IPS-18a (cell line): ENCODE data around the gene AAK1.

ENCODE experiments used
- H3K27ac ChIP-seq: one replicate; pipeline ENCODE4 v1.5.1; 2013; ENCODE audit warnings: low read length
- H3K27me3 ChIP-seq: one replicate; pipeline ENCODE4 v1.6.1; 2013; ENCODE audit warnings: mild to moderate bottlenecking, low read length; ENCODE audit not compliant: control insufficient read depth, insufficient read depth
- H3K36me3 ChIP-seq: one replicate; pipeline ENCODE4 v1.6.1; 2013; ENCODE audit warnings: low read depth, low read length; ENCODE audit not compliant: control insufficient read depth
- H3K4me1 ChIP-seq: one replicate; pipeline ENCODE4 v1.6.1; 2013; ENCODE audit warnings: low read depth, low read length; ENCODE audit not compliant: control insufficient read depth
- H3K4me3 ChIP-seq: one replicate; pipeline ENCODE4 v1.5.1; 2013; ENCODE audit warnings: low read length
- H3K9ac ChIP-seq: one replicate; pipeline ENCODE4 v1.6.1; 2013; ENCODE audit warnings: mild to moderate bottlenecking, low read length, moderate library complexity
- H3K9me3 ChIP-seq: one replicate; pipeline ENCODE4 v1.6.1; 2013; ENCODE audit warnings: low read depth, low read length; ENCODE audit not compliant: control insufficient read depth

AAK1 gene

GRCh38 chr2:69643602-69644505, at the start of gene AAK1:
Gene AAK1 (minus strand): TSS chr2:69643739. CDS start chr2:69643040, 699 bp downstream.
- H3K36me3 ChIP-seq, result no peaks in the 10 kb centered on the region

GRCh38 chr2:69692424-69692823, 48.9 kb upstream of the AAK1 start:
- Histone ChIP-seq H3K36me3 (no peaks in the 10 kb centered on the region), H3K27me3 (no peaks in the 10 kb centered on the region), H3K4me3 (no peak overlapping the region), H3K9ac (no peak overlapping the region), H3K9me3 (no peaks in the 10 kb centered on the region), H3K27ac (no peak overlapping the region), H3K4me1 (no peaks in the 10 kb centered on the region)

More at GRCh38 chr2:69643602-69644505, at the start of gene AAK1:
- peak within 1 kb of the TSS; percentile 78 for H3K9ac ChIP-seq
- no peaks in the 10 kb centered on the region for H3K9me3 ChIP-seq
- H3K4me1 ChIP-seq, result peaks cover 25% of the 10 kb centered on the region
- H3K27ac ChIP-seq, result no peak within 1 kb of the TSS
- peak within 1 kb of the TSS; percentile 96 for H3K4me3 ChIP-seq
- peaks cover 9% of the 10 kb centered on the region for H3K27me3 ChIP-seq

GRCh38 chr2:69689969-69690368, 46.4 kb upstream of the AAK1 start:
- Histone ChIP-seq H3K36me3 (no peaks in the 10 kb centered on the region), H3K9me3 (no peaks in the 10 kb centered on the region), H3K4me3 (no peak overlapping the region)

GRCh38 chr2:69689466-69689865, 45.9 kb upstream of the AAK1 start:
- H3K36me3 ChIP-seq, result no peaks in the 10 kb centered on the region
- no peaks in the 10 kb centered on the region for H3K9me3 ChIP-seq
- no peak overlapping the region for H3K27ac ChIP-seq
- H3K4me1 ChIP-seq, result no peaks in the 10 kb centered on the region
- H3K4me3 ChIP-seq, result no peak overlapping the region
- H3K27me3 ChIP-seq, result no peaks in the 10 kb centered on the region
- no peak overlapping the region for H3K9ac ChIP-seq

More at GRCh38 chr2:69689969-69690368, 46.4 kb upstream of the AAK1 start:
- Histone ChIP-seq H3K9ac (no peak overlapping the region), H3K4me1 (no peaks in the 10 kb centered on the region), H3K27ac (no peak overlapping the region), H3K27me3 (no peaks in the 10 kb centered on the region)

- no peak overlapping the region for H3K27ac ChIP-seq
- no peak overlapping the region for H3K4me3 ChIP-seq
- H3K4me1 ChIP-seq, result no peaks in the 10 kb centered on the region
- H3K36me3 ChIP-seq, result no peaks in the 10 kb centered on the region
- no peaks in the 10 kb centered on the region for H3K27me3 ChIP-seq
- H3K9me3 ChIP-seq, result no peaks in the 10 kb centered on the region
- H3K9ac ChIP-seq, result no peak overlapping the region
Measured at GRCh38 chr2:69687971-69688611, 44.6 kb upstream of the AAK1 start.

- Histone ChIP-seq H3K27me3 (no peaks in the 10 kb centered on the region), H3K27ac (no peak overlapping the region), H3K4me1 (no peaks in the 10 kb centered on the region), H3K9me3 (no peaks in the 10 kb centered on the region), H3K9ac (no peak overlapping the region), H3K4me3 (no peak overlapping the region), H3K36me3 (no peaks in the 10 kb centered on the region)
Measured at GRCh38 chr2:69686813-69687212, 43.3 kb upstream of the AAK1 start.

GRCh38 chr2:69685321-69686048, 41.9 kb upstream of the AAK1 start:
- H3K4me3 ChIP-seq, result no peak overlapping the region
- H3K27ac ChIP-seq, result no peak overlapping the region
- no peaks in the 10 kb centered on the region for H3K9me3 ChIP-seq
- no peaks in the 10 kb centered on the region for H3K27me3 ChIP-seq
- H3K9ac ChIP-seq, result no peak overlapping the region
- no peaks in the 10 kb centered on the region for H3K36me3 ChIP-seq
- H3K4me1 ChIP-seq, result no peaks in the 10 kb centered on the region

- Histone ChIP-seq H3K9ac (no peak overlapping the region), H3K4me1 (no peaks in the 10 kb centered on the region), H3K9me3 (no peaks in the 10 kb centered on the region), H3K27me3 (no peaks in the 10 kb centered on the region), H3K4me3 (no peak overlapping the region), H3K36me3 (no peaks in the 10 kb centered on the region), H3K27ac (no peak overlapping the region)
Measured at GRCh38 chr2:69683170-69683971, 39.8 kb upstream of the AAK1 start.

GRCh38 chr2:69682525-69682924, 39.0 kb upstream of the AAK1 start:
- H3K4me1 ChIP-seq, result no peaks in the 10 kb centered on the region

GRCh38 chr2:69680001-69680675, 36.6 kb upstream of the AAK1 start:
- Histone ChIP-seq H3K9ac (no peak overlapping the region), H3K36me3 (no peaks in the 10 kb centered on the region), H3K27me3 (no peaks in the 10 kb centered on the region), H3K27ac (no peak overlapping the region), H3K9me3 (no peaks in the 10 kb centered on the region), H3K4me1 (no peaks in the 10 kb centered on the region), H3K4me3 (no peak overlapping the region)

More at GRCh38 chr2:69682525-69682924, 39.0 kb upstream of the AAK1 start:
- Histone ChIP-seq H3K9me3 (no peaks in the 10 kb centered on the region), H3K27me3 (no peaks in the 10 kb centered on the region), H3K4me3 (no peak overlapping the region), H3K9ac (no peak overlapping the region), H3K27ac (no peak overlapping the region), H3K36me3 (no peaks in the 10 kb centered on the region)
